H9 (cell line): Measurements from ENCODE around the gene ZNF132. TPM values are rescaled to one million over a fixed set of nuclear protein-coding genes. Genes with fewer than 3 reads are reported as not detected.

ENCODE experiments used
- DNase-seq: peaks from one replicate; pipeline ENCODE4 v3.0.0-alpha.2; 2017
- H2AFZ ChIP-seq: one replicate; pipeline ENCODE4 v1.6.1; 2013; ENCODE audit warnings: mild to moderate bottlenecking, low read length, control low read depth, moderate library complexity
- H2AK5ac ChIP-seq: 2 replicates; pipeline ENCODE4 v1.6.1; 2013; ENCODE audit warnings: low read length, control low read depth, mixed read lengths; ENCODE audit not compliant: insufficient read length
- H2BK120ac ChIP-seq: one replicate; pipeline ENCODE4 v1.6.1; 2013; ENCODE audit warnings: low read depth, mild to moderate bottlenecking, low read length, control low read depth, inconsistent platforms; ENCODE audit not compliant: poor library complexity, severe bottlenecking
- H2BK12ac ChIP-seq: 2 replicates; pipeline ENCODE4 v1.6.1; 2013; ENCODE audit warnings: low read length, control low read depth, mixed read lengths, low read depth; ENCODE audit not compliant: insufficient read length
- H2BK15ac ChIP-seq: 2 replicates; pipeline ENCODE4 v1.6.1; 2013; ENCODE audit warnings: low read depth, low read length, control low read depth
- H2BK20ac ChIP-seq: one replicate; pipeline ENCODE4 v1.6.1; 2013; ENCODE audit warnings: low read depth, mild to moderate bottlenecking, low read length, control low read depth, inconsistent platforms; ENCODE audit not compliant: poor library complexity, severe bottlenecking
- H2BK5ac ChIP-seq: 2 replicates; pipeline ENCODE4 v1.6.1; 2013; ENCODE audit warnings: low read length, control low read depth, mixed read lengths; ENCODE audit not compliant: insufficient read length
- H3K14ac ChIP-seq: 2 replicates; pipeline ENCODE4 v1.6.1; 2013; ENCODE audit warnings: low read length, control low read depth; ENCODE audit not compliant: insufficient read depth
- H3K18ac ChIP-seq: 2 replicates; pipeline ENCODE4 v1.6.1; 2013; ENCODE audit warnings: low read depth, mild to moderate bottlenecking, mixed read lengths, low read length, control low read depth; ENCODE audit not compliant: insufficient read length
- H3K23ac ChIP-seq: 2 replicates; pipeline ENCODE4 v1.6.1; 2013; ENCODE audit warnings: low read length, control low read depth, mixed read lengths, low read depth; ENCODE audit not compliant: insufficient read length
- H3K23me2 ChIP-seq: 2 replicates; pipeline ENCODE4 v1.6.1; 2013; ENCODE audit warnings: low read depth, mild to moderate bottlenecking, mixed read lengths, low read length, control low read depth; ENCODE audit not compliant: insufficient read length, poor library complexity, severe bottlenecking
- H3K27ac ChIP-seq: 2 replicates; pipeline ENCODE4 v1.5.1; 2013; ENCODE audit warnings: low read length, control low read depth, mixed read lengths, low read depth; ENCODE audit not compliant: insufficient read length
- H3K27me3 ChIP-seq: 2 replicates; pipeline ENCODE4 v1.6.1; 2013; ENCODE audit warnings: low read length, control low read depth, inconsistent platforms; ENCODE audit not compliant: insufficient read depth
- H3K4ac ChIP-seq: 2 replicates; pipeline ENCODE4 v1.6.1; 2013; ENCODE audit warnings: low read depth, mild to moderate bottlenecking, control low read depth, inconsistent platforms, low read length, moderate library complexity
- H3K4me1 ChIP-seq: 2 replicates; pipeline ENCODE4 v1.6.1; 2013; ENCODE audit warnings: low read length, control low read depth, inconsistent platforms; ENCODE audit not compliant: insufficient read depth
- H3K4me2 ChIP-seq: 2 replicates; pipeline ENCODE4 v1.6.1; 2013; ENCODE audit warnings: low read length, control low read depth, mixed read lengths; ENCODE audit not compliant: insufficient read length, insufficient read depth
- H3K56ac ChIP-seq: 2 replicates; pipeline ENCODE4 v1.6.1; 2013; ENCODE audit warnings: low read depth, mild to moderate bottlenecking, mixed read lengths, low read length, control low read depth; ENCODE audit not compliant: insufficient read length
- H3K79me1 ChIP-seq: 2 replicates; pipeline ENCODE4 v1.6.1; 2013; ENCODE audit warnings: low read depth, mild to moderate bottlenecking, moderate library complexity, low read length, control low read depth, inconsistent platforms; ENCODE audit not compliant: insufficient read depth, poor library complexity, severe bottlenecking
- H3K79me2 ChIP-seq: 2 replicates; pipeline ENCODE4 v1.6.1; 2013; ENCODE audit warnings: low read length, control low read depth, inconsistent platforms; ENCODE audit not compliant: insufficient read depth
- H3K9ac ChIP-seq: 2 replicates; pipeline ENCODE4 v1.6.1; 2013; ENCODE audit warnings: low read length, control low read depth, mixed read lengths; ENCODE audit not compliant: insufficient read length; ENCODE audit errors: extremely low read depth
- H3K9me3 ChIP-seq: one replicate; pipeline ENCODE4 v1.6.1; 2013; ENCODE audit warnings: low read depth, low read length, inconsistent platforms; ENCODE audit not compliant: control insufficient read depth
- H3T11ph ChIP-seq: one replicate; pipeline ENCODE4 v1.6.1; 2013; ENCODE audit warnings: mild to moderate bottlenecking, low read length, control low read depth, inconsistent platforms
- H4K20me1 ChIP-seq: one replicate; pipeline ENCODE4 v1.6.1; 2013; ENCODE audit not compliant: control insufficient read depth, insufficient read length, insufficient read depth
- H4K5ac ChIP-seq: 2 replicates; pipeline ENCODE4 v1.6.1; 2013; ENCODE audit warnings: low read depth, mild to moderate bottlenecking, mixed read lengths, low read length, control low read depth; ENCODE audit not compliant: insufficient read length
- H4K8ac ChIP-seq: replicated peaks from 2 replicates; pipeline ENCODE4 v1.6.1; 2013; ENCODE audit warnings: low read length, control low read depth, mixed read lengths, low read depth; ENCODE audit not compliant: insufficient read length
- H4K91ac ChIP-seq: 2 replicates; pipeline ENCODE4 v1.6.1; 2013; ENCODE audit warnings: low read depth, mild to moderate bottlenecking, moderate library complexity, mixed read lengths, low read length, control low read depth; ENCODE audit not compliant: insufficient read length
- H3K27ac Mint-ChIP-seq, 3 experiments: 2 replicates in 2 of 3; 3 replicates in 1 of 3; pipeline ENCODE4 v1.8.0; 2020 to 2021; ENCODE audit warnings: mixed read lengths in 3 of 3, mild to moderate bottlenecking in 1 of 3, moderate library complexity in 1 of 3
- H3K27me3 Mint-ChIP-seq: 2 replicates; pipeline ENCODE4 v1.8.0; 2021; ENCODE audit warnings: low read depth, mild to moderate bottlenecking, moderate library complexity, mixed read lengths
- H3K36me3 Mint-ChIP-seq, 3 experiments: 2 replicates in 2 of 3; 3 replicates in 1 of 3; pipeline ENCODE4 v1.8.0; 2020 to 2021; ENCODE audit warnings: low read depth in 3 of 3, mixed read lengths in 3 of 3; ENCODE audit not compliant: insufficient read depth in 1 of 3
- H3K4me1 Mint-ChIP-seq, 2 experiments: 2 replicates each; pipeline ENCODE4 v1.8.0; 2020; ENCODE audit warnings: mixed read lengths in 2 of 2
- H3K4me3 Mint-ChIP-seq, 2 experiments: 2 replicates in 1 of 2; 3 replicates in 1 of 2; pipeline ENCODE4 v1.8.0; 2020 to 2021; ENCODE audit warnings: mild to moderate bottlenecking in 2 of 2, mixed read lengths in 2 of 2, moderate library complexity in 1 of 2
- H3K9me3 Mint-ChIP-seq, 2 experiments: 2 replicates in 1 of 2; 3 replicates in 1 of 2; pipeline ENCODE4 v1.8.0; 2020; ENCODE audit warnings: mild to moderate bottlenecking in 2 of 2, mixed read lengths in 2 of 2, moderate library complexity in 1 of 2
- WGBS: extraction: QIAGEN DNeasy Blood & Tissue Kit; methylation state at CpG from one replicate; pipeline ENCODE4 v1.1.7; 2013; ENCODE audit warnings: missing lambda C conversion rate, low lambda C conversion rate, mixed read lengths; ENCODE audit not compliant: insufficient read length; ENCODE audit errors: extremely low coverage; 5-methylcytosine and 5-hydroxymethylcytosine counted together
- total RNA-seq: library from RNA; stranded (reverse); gene quantifications from 2 replicates; pipeline ENCODE4 v1.2.1, GENCODE V29; 2021
- TF ChIP-seq, protein P1 (sequence below): fragments of 200-600 bp; sonication (generic); conservative IDR thresholded peaks from 3 replicates; pipeline ENCODE4 v1.8.0; 2021; ENCODE audit warnings: antibody characterized with exemption, mild to moderate bottlenecking

Gene ZNF132
- total RNA-seq, 1 experiment from 2014 or later = 0.24 TPM

DNA sequence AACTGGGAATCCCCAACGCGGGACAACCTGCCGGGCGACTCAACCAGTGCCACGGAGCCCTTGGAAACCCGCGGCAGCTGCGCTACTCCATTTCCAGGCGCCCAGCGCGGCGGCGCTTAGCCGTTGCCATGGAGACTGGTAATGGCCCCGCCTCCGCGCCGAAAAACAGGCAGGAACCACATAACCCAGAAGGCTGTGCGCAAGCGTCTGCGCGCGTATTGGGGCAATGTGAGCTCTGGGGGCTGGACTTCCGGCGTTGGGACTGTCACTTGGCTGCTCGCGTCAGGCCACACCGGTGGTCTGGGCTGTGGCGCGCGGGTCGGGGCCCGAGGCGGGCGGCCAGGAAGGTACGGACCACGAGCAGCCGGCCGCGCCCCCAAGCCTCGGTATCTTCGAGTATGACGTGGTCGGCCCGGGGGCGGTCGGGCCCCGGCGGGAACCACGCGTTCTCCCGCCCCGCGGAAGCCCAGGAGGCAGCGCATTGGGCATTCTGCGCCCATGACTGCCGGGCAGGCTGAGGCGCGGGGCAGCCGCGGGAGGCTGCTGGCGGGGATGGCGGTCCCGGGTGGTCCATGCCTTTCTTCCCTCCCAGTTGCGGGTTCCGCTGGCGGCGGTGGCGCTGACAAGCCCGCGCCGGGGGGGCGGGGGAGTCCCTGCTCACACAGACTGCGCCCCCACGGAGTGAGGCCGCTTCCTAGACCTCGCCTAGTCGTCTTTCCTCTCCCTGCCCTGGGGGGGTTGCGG lies 11.6 kb upstream of the ZNF132 start, which contains the start of gene ZNF324B:
TSS of gene ZNF324B (plus strand) at position 265 of the 744 bp plus-strand sequence. CDS start 2,080 bp downstream, outside the sequence.
- H3K27me3 Mint-ChIP-seq = peaks cover 55% of the 10 kb centered on the region

More for the DNA sequence above, 11.6 kb upstream of the ZNF132 start, which contains the start of gene ZNF324B:
- H3K4ac ChIP-seq = no peak within 1 kb of the TSS
- H2AK5ac ChIP-seq = no peak within 1 kb of the TSS
- no peak within 1 kb of the TSS for H2BK20ac ChIP-seq
- no peak within 1 kb of the TSS for H2BK12ac ChIP-seq
- peaks cover 3% of the 10 kb centered on the region; the same call in 1 of the 2 replicates for H3K27me3 ChIP-seq
- no peak within 1 kb of the TSS for H3K9ac ChIP-seq
- H3K9me3 ChIP-seq = peaks cover 4% of the 10 kb centered on the region
- no peak within 1 kb of the TSS for H4K8ac ChIP-seq
- no peak within 1 kb of the TSS for H3K18ac ChIP-seq
- H3K4me2 ChIP-seq = peak within 1 kb of the TSS; percentile 49
- H3K56ac ChIP-seq = no peak within 1 kb of the TSS
- Mint-ChIP-seq H3K27ac (no peak within 1 kb of the TSS), H3K4me3 (peak within 1 kb of the TSS; percentile 71 to 84), H3K9me3 (peaks cover 29 to 32% of the 10 kb centered on the region in 2 experiments), H3K36me3 (peaks cover 3 to 12% (median 8%) of the 10 kb centered on the region in 3 experiments; a peak in 5 of 7 replicates), H3K4me1 (peaks cover 12 to 13% of the 10 kb centered on the region in 2 experiments)
- no peak within 1 kb of the TSS for H4K5ac ChIP-seq
- no peak within 1 kb of the TSS for H4K91ac ChIP-seq
- no CpG with 5 or more reads among the region's 79 CpGs for WGBS
- no peak within 1 kb of the TSS; the same call in 1 of the 2 replicates for H3K14ac ChIP-seq
- H3K27ac ChIP-seq = no peak within 1 kb of the TSS
- H4K20me1 ChIP-seq = no peaks in the 10 kb centered on the region
- no peak within 1 kb of the TSS for H3T11ph ChIP-seq
- H2BK5ac ChIP-seq = no peak within 1 kb of the TSS
- H2BK15ac ChIP-seq = no peak within 1 kb of the TSS
- H3K4me1 ChIP-seq = no peaks in the 10 kb centered on the region
- TF ChIP-seq, protein P1, sequence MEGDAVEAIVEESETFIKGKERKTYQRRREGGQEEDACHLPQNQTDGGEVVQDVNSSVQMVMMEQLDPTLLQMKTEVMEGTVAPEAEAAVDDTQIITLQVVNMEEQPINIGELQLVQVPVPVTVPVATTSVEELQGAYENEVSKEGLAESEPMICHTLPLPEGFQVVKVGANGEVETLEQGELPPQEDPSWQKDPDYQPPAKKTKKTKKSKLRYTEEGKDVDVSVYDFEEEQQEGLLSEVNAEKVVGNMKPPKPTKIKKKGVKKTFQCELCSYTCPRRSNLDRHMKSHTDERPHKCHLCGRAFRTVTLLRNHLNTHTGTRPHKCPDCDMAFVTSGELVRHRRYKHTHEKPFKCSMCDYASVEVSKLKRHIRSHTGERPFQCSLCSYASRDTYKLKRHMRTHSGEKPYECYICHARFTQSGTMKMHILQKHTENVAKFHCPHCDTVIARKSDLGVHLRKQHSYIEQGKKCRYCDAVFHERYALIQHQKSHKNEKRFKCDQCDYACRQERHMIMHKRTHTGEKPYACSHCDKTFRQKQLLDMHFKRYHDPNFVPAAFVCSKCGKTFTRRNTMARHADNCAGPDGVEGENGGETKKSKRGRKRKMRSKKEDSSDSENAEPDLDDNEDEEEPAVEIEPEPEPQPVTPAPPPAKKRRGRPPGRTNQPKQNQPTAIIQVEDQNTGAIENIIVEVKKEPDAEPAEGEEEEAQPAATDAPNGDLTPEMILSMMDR = no peak
- no peaks in the 10 kb centered on the region for H3K79me1 ChIP-seq
- peak within 1 kb of the TSS; percentile 80 for H2AFZ ChIP-seq
- H3K79me2 ChIP-seq = no peaks in the 10 kb centered on the region
- peak; percentile 98 for DNase-seq
- peaks cover 3% of the 10 kb centered on the region for H3K23me2 ChIP-seq
- H2BK120ac ChIP-seq = no peak within 1 kb of the TSS
- H3K23ac ChIP-seq = no peak within 1 kb of the TSS
